Stimulated activated CD8-positive, alpha-beta memory T cell treated with anti-CD3 and anti-CD28 coated beads, Interleukin-4, amount 100 ng/mL, for 1 hour (primary cell): ENCODE results near the gene C20orf204.

ENCODE experiments used
- DNase-seq, 2 donors: peaks; one replicate each; pipeline ENCODE4 v3.0.0-alpha.2; 2020; ENCODE audit warnings: low read depth in 2 of 2, low spot score in 1 of 2

Gene C20orf204

DNA sequence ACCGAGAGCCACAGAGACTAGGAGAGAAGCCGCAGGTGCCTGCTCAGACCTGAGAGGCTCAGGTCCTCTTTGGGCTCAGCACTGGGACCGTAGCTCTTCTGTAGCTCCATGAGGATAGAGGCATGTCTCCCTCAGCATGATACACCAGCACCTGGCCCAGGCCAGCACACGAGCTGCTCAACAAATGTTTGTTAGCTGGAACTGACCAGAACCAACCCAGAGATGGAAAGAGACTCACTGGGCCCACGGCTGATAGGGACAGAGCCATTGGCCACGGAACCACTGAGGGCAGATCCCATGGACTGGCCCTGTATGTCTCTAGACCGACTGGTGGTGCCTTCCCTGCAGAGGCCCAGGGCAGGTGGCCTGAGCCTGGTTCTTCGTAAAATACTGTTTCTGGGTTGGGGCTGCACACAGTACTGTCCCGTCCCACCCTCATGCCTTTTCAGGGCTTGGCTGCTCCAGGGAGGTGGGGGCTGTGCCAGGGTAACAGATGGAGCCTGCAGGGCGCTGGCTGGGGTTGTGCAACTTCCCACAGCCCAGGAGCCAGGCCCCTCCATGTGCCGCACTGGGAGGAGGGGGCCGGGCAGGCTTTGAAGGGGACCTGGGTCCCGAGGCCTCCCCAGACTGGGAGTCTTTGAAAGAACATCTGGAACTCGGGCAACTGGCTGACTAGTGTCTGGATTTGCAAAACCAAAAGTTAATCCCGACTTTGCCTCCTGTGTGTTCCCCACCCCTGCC is 5.2 kb downstream of the C20orf204 start:
- no peak for DNase-seq

DNA sequence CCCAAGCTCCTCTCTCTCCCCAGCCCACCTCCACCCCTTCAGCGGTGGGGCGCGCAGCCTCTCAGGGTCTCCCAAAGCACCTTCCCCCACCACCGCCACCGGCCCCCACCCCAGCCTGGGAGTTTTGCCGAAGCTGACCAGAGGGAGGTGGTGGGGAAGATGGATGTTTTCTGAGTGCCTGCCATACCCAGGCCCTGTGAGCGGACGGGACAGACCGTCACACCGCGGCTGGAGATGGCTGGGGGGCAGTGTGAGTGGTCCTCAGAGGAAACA is 5.7 kb downstream of the C20orf204 start:
- no peak for DNase-seq

DNA sequence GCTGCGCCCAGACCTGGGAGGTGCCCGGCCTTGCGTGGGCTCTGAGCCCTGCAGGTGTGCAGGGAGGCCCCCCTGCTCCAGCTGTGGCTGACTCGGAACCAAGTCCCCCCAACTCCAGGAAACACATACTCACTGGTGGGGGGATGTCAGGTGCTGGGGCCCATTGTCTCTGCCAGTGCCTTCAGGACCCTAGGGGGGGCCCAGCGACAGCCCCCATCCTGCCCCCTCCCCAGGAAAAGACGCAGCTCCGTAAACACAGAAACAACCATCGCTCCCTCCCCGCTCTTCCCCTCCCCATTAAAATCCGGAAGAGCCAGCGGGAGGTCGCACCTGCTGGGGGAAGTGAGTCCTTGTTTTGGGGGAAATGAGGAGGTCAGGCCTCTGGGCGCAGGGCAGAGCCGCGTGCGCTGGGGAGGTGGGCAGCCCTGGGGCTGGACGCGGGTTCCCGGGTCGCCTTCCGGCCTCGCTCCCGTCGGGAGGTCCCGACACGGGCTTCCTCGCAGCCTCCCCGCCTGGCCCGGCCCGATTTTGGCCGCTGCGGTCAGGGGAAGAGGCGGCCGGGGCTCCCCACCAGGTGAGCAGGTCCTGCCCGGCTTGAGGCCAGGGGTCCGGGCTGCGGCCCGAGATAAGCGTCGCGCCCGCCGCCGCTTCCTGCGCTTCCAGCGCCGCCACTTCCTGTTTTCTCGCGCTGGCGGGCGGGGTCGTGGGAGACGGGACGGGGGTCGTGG is 6.2 kb downstream of the C20orf204 start:
- no peak for DNase-seq

DNA sequence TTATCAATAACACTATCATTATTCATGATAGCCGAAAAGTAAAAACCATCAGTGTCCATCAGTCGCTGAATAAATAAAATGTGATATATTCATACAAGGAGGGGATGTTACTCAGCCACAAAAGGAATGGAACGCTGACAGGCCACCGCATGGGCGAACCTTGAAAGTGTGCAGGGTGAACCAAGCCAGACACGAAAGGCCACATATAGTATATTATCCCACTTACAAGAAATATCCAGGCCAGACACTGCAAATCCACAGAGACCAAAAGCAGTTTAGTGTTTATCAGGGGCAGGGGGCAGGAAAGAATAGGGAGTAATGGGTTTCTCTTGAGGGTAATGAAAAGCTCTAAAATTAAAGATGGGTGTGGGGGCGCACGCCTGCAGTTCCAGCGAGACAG is 7.8 kb downstream of the C20orf204 start:
- no peak for DNase-seq

DNA sequence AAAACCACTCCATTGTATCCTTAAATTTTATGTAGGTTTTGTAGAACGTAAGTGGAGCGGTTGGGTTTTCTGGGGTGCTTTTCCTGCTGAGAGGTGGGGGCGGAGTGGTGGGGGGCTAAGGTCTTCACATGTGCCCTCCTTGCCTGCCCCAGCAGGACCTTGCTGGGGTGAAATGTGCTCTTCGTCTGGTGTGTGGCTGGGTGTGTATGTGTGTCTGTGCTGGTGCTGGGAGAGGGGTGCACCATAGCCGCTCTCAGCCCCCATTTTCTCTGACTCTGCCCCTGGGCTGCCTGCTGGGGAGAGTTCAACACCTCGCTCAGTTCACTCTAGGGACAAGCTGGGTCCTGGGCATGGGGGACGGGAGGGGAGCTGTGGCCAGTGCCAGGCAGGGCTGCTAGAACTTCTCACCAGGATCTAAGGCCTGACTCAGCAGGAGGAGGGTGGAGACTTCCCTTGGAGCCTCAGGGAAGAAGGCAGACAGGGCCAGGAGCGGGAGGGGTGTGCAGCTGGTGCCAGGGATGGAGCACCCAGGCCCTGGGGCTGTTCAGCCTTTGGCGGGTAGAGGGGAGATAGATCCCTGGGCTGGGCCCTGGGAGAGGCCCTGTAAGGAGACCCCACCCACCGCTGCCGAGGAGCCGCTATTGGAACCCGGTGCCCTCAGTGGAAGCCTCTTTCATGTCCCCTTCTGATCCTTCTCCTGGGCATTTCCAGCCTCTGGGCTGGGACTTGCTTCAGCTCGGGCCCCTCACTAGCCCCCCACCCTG is 8.7 kb downstream of the C20orf204 start:
- no peak for DNase-seq

- DNase-seq: no peak
Measured at GRCh38 chr20:64045346-64046011, 9.5 kb downstream of the C20orf204 start.

GRCh38 chr20:64047046-64047389 is 11.0 kb downstream of the C20orf204 start:
- DNase-seq: no peak

DNA sequence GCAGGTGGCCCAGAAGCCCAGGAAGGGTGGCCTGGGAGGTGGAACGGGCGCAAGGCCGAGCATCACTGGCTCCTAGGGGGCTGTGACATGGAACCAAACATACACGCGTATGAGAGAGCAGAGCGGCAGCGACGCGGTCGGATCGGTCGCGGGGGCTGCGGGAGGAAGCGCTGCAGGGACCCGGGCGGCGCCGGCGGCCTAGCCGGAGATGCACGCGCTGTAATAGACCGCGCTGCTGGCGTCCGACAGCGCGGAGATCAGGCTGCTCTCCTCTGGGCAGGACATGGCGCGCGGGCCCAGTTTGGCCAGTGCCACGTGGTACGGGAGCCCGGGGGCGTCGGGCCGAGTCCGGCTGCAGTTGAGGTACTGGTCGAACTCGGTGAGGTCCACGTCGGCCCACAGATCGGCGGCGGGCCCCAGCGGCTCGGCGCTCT is 12.0 kb downstream of the C20orf204 start:
- no peak for DNase-seq

GRCh38 chr20:64048402-64049044 is 12.5 kb downstream of the C20orf204 start:
- DNase-seq: no peak

GRCh38 chr20:64049060-64049877 is 13.3 kb downstream of the C20orf204 start, which contains the start of gene SOX18:
SOX18 (minus strand) TSS chr20:64049639; CDS start chr20:64049516, 123 bp downstream.
- DNase-seq: no peak

- DNase-seq: no peak
Measured at GRCh38 chr20:64049878-64050260, 13.9 kb downstream of the C20orf204 start.

GRCh38 chr20:64050261-64051032 is 14.5 kb downstream of the C20orf204 start:
- no peak for DNase-seq

DNA sequence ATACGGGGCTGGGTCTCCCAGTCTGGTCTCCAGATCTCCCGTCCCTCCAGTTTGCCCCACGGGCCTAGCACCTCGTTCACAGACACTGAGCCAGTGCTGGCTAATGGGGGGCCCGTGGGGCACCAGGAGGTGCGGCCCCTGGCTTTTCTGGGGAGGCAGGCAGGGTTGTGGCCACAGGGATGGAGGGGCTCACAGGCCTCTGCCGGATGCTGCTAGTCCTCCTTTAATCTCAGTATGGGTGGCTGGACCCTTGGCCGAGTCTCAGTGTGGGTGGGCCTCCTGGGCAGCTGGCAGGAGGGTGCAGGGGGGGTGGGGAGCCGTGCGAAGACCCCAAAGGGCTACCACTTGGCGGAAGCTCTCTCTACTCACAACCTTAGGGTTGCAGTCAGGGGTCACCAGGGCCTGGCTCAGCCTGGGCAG is 15.1 kb downstream of the C20orf204 start:
- DNase-seq: no peak

DNA sequence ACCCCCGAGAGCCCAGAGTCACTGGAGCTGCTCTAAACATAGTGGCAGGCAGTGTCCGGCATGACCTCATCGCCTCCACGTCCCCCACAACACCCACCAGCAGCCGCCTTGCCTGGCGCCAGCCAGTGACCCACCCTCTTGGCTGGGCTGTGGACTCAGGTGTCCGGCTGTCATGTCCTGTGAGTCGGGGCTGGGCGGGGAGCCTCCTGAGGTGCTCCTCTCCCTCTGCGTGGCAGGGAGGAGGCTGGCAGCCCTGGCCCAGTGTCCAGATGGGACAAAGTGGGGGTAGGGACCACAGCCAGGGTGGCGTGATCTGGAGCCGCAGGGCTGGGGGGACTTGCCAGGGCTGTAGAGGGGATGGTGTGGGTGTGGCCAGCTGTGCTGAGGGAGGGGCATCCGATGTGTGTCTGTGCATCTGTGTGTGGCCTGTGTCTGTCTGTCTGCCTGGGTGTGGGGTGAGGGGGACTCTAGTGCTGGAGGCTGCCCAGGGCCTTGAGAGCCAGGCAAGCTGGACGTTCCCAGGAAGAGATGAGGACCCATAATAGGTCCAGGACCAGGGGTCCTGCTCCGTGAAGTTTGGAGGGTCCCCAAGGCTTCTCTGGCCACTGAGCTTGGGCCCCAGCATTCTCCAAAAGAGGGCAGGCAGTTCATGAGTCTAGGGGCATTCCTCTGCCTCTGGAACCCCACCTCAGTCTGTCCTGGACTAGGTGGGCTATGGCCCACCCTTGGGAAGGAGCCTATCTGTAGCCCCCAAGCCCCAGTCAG is 15.8 kb downstream of the C20orf204 start:
- DNase-seq: no peak

- DNase-seq: no peak
Measured at GRCh38 chr20:64052326-64052722, 16.3 kb downstream of the C20orf204 start.

GRCh38 chr20:64052987-64053840 is 17.2 kb downstream of the C20orf204 start:
- no peak for DNase-seq

GRCh38 chr20:64053841-64054661 is 18.1 kb downstream of the C20orf204 start:
- no peak for DNase-seq
